ENCODE measurements around the gene SMYD5. TPM values are rescaled to one million over a fixed set of nuclear protein-coding genes. Genes with fewer than 3 reads are reported as not detected.
"Not testable (repeated sequence)": the region's sequence is repeated elsewhere in the genome, so short reads cannot be mapped to it uniquely, and the experiment has no call there.

The SMYD5 gene
- 10 to 100 TPM in 3 of 4 donors, 1 to 10 TPM in 1; 5.1 to 46.2 (median 15.6) TPM for total RNA-seq

DNA sequence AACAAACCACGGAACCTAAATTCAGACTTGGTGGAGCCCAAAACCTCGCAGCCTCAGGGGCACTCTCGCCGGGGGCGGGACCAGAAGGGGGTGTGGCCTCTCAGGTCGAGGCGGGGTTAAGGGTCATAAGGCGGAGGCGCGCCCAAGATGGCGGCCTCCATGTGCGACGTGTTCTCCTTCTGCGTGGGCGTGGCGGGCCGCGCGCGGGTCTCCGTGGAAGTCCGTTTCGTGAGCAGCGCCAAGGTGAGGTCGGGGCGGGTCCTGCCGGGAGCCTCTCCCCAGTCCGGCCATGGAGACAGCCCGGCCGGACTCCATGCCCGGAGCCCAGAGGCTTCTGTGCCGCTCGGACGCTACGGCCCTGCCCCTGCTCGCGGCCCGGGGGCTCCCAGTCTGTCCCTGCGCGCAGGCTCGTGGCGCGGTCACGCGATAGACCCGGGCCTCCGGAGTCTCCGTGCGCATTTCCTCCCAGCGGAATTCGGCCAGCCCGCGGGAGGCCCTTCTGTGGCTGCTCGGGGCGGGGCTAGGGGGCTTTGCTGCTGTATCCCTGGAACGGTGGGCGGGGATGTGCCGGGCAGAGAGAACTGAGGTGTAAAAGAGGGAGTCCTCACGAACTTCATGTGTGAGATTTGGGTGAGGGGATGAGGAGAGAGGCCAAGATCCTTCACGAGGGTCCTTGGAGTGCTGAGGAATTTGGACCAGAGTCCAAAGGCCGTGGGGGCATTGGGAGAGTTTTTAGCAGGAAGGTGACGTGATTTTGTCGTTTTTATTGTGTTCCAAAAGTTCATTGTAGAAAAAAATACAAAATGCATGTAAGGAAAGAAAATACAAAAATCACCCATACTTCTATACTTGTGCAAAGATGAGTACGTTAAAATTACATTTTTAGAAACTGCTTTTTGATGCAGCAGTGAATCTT is at the start of gene SMYD5:
Gene SMYD5 (plus strand): TSS at position 126 of the 916 bp plus-strand sequence. CDS start 22 bp downstream, at position 148.
- Histone ChIP-seq H3K9me3 (no peaks in the 10 kb centered on the region), H3K27ac (peak within 1 kb of the TSS; percentile 50 to 78 (median 64)), H3K4me1 (peaks cover 0 to 18% (median 5%) of the 10 kb centered on the region in 4 donors), H3K36me3 (no peaks in the 10 kb centered on the region), H3K4me3 (peak within 1 kb of the TSS; percentile 75 to 98 (median 92)), H3K27me3 (no peaks in the 10 kb centered on the region)
- peak; percentile 86 to 95 (median 93) for DNase-seq
- TF ChIP-seq CTCF (IDR thresholded peaks at IDR 0.05) (no peak), POLR2A (IDR thresholded peaks at IDR 0.05) (peak in 1 of 2 donors; percentile 22)

DNA sequence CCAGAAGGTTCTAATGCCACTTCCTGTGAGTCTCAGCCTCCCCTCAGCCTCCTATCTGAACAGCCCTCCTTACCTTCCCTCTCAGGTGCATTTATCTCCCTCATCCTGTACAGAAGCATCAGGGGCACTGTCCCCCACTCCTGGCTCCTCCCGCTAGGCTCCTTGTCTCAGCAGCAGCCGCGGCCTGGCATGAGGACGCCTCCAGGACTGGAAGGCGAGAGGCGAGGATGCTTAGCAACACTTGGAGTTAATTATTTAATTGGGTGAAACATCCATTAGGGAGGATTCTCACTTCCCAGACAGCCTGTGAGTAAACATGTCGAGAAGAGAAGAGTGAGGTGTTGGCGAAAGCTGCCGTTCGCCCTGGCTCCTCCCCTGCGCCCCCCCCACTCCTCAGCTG is 48.1 kb upstream of the SMYD5 start:
- not testable (repeated sequence) for H3K9me3 ChIP-seq, H3K4me1 ChIP-seq, H3K27ac ChIP-seq, H3K27me3 ChIP-seq, H3K4me3 ChIP-seq, H3K36me3 ChIP-seq, DNase-seq

- not testable (repeated sequence) for H3K4me1 ChIP-seq, H3K4me3 ChIP-seq, H3K9me3 ChIP-seq, H3K36me3 ChIP-seq, DNase-seq, H3K27ac ChIP-seq, H3K27me3 ChIP-seq
These were observed 47.2 kb upstream of the SMYD5 start for GRCh38 chr2:73166813-73167212.

- H3K4me1 ChIP-seq, H3K27me3 ChIP-seq, DNase-seq, H3K9me3 ChIP-seq, H3K27ac ChIP-seq, H3K4me3 ChIP-seq, H3K36me3 ChIP-seq: not testable (repeated sequence)
These were observed 45.7 kb upstream of the SMYD5 start for GRCh38 chr2:73168348-73168747.

DNA sequence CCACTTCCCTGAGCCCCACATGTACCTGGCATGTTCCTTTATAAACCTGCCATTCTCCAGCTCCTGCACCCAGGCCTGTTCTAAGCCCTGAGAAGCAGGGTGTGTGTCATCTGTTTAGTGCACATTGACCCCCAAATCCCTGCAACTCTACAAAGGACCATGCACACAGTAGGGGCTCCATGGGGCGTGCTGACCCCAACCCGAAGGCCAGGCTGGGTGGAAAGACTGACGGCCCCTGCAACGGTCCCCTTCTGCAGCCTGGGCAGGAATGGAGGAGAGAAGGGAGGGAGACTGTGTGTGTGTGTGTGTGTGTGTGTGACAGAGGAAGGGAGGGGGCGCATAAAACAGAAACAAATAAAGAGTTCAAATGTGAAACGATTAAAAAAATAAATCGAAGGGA is 43.7 kb upstream of the SMYD5 start:
- not testable (repeated sequence) for H3K27me3 ChIP-seq, H3K4me3 ChIP-seq, H3K36me3 ChIP-seq

GRCh38 chr2:73172963-73173362 is 41.1 kb upstream of the SMYD5 start:
- DNase-seq, result no peak
- Histone ChIP-seq H3K4me3 (no peak overlapping the region), H3K27me3 (peaks cover 0 to 6% of the 10 kb centered on the region in 2 donors), H3K9me3 (no peaks in the 10 kb centered on the region), H3K4me1 (peaks cover 0 to 26% (median 21%) of the 10 kb centered on the region in 4 donors), H3K27ac (no peak overlapping the region), H3K36me3 (no peaks in the 10 kb centered on the region)
- TF ChIP-seq POLR2A (IDR thresholded peaks at IDR 0.05) (no peak), CTCF (IDR thresholded peaks at IDR 0.05) (no peak)

More for the DNA sequence above, 43.7 kb upstream of the SMYD5 start:
- H3K9me3 ChIP-seq, H3K27ac ChIP-seq, DNase-seq, H3K4me1 ChIP-seq: not testable (repeated sequence)

DNA sequence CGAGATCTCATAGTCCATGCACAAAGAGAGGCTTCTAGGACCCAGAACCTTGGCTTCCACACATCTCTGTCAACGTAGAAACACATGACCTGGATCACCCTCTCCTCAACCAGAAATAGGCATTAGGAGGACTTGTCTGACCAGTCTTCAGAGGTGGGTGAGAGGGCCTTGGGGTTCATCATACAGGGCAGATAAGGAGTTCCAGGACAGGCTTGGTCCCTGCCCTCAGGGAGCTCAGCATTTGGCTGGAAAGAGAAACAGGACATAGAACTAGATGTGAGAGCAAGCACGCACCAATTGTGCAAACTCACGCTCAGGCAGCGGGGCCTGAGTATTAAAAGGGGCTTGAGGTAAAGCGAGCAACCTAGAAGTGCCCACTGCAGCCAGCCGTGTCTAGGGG is 40.3 kb upstream of the SMYD5 start:
- no peak overlapping the region for H3K27ac ChIP-seq
- H3K9me3 ChIP-seq, result no peaks in the 10 kb centered on the region
- H3K4me3 ChIP-seq, result no peak overlapping the region
- peaks cover 0 to 26% (median 21%) of the 10 kb centered on the region in 4 donors for H3K4me1 ChIP-seq
- TF ChIP-seq CTCF (IDR thresholded peaks at IDR 0.05), result no peak
- no peak for TF ChIP-seq POLR2A (IDR thresholded peaks at IDR 0.05)
- H3K27me3 ChIP-seq, result peaks cover 0 to 8% of the 10 kb centered on the region in 2 donors
- no peaks in the 10 kb centered on the region for H3K36me3 ChIP-seq
- DNase-seq, result no peak

Measured in Peyer's patch (tissue), 4 donors.